NCI-H187 (cell line): ENCODE data around the gene CLSTN2.

Experiments
- DNase-seq, 2 experiments: peaks; one replicate each; lab custom pipeline; 2025; lab: John Stamatoyannopoulos, UW

Gene CLSTN2

DNA sequence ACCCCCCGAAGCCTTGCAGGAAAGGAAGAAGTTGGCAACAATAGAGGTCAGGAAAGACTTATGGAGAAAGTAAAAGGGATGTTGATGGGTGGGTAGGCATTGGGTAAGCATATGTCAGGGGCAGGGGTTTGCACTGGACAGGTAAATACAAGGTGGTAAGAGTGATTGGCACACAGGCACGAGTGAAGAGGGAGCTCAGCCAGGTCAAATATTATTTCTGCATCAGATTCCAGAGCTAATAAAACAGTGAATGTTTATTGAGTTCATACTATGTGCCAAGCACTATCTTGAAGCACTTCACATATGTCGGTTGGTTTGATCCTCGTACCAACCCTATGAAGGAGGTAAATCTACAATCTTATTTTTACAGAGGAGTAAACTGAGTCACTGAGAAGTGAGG lies 6.6 kb downstream of the CLSTN2 start:
- DNase-seq = no peak

DNA sequence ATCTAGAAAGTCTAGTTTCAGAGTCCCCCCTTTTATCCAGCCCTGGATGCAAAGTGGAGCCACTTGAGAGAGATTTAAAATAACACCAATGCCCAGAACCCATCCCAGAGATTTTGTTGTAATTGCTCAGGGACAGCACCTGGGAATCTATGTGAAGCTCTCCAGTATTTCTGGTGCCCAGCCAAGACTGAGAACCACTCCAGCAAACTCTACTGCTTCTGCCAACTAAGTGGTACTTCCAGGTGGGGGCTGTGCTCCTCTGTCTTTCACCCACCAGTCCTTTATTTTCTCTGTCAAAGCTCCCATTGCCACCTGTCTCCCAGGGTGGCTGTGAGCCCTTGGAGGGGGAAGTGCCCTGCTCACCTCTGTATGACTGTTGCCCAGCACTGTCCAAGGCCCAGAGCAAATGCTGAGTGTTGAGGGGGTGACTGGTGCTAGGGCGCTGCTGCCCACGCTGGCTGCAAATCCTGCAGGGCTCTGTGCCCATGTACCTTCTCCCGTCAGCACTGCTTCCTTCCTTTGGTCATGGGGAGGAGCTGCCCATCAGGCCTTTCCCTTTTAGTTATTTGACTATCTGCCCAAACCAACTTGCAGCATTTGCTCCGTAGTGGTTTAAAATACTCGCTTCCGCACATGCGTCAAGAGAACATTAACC lies 9.4 kb downstream of the CLSTN2 start:
- DNase-seq = no peak

DNA sequence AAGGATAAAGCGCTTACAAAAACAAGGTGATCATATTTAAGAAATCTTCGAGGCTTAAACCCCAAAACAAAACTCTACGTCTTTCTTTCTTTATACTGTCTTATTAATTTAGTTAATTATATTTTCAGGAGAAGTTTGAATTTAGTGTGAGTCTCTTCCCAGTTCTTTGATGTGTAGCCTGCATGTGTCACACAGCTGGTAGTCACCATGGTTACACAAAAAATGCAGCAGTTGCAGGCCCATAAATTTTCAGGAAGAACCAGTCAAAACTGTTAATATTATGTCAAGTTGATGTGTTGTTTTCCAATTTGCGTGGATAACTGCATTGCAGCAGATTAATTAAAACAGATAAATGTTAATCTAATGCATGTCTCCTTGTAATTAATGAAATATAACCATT lies 10.4 kb downstream of the CLSTN2 start:
- DNase-seq = no peak

DNA sequence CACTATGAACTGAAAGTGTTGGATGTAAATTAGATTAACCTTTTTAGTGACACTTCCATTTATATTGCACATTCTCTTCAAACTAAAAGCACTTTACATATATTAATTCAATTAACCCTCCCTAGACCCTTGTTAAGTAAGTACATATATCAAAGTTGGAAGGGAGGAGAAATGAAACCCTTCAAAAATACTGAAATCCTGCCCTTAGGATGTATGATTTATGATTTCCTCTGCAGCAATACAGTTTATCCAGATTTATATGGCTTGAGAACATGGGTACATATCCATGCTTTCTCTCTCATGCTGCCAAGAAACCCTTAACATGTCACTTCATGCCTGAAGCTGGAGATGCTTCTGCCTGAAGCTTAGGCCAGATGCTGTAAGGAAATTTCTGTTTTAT lies 11.0 kb downstream of the CLSTN2 start:
- no peak for DNase-seq

DNA sequence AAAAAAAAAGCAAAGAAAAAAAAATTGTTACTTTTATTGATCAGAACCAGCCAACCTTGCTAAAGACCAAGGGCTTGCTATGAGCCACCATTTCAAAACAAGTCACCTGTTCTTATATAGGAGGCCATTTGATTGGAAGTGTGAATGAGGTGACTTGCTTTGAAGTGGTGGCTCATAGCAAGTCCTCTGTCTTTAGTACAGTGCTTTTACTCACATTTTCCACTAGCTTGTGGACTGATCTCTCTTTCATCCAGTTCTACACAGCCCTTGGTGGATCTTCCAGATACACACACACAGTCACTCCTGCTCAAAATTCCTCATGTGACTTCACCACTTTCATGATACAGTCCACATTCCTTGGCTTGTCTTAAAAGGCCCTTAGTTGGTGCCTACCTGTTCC lies 13.5 kb downstream of the CLSTN2 start:
- DNase-seq = no peak

DNA sequence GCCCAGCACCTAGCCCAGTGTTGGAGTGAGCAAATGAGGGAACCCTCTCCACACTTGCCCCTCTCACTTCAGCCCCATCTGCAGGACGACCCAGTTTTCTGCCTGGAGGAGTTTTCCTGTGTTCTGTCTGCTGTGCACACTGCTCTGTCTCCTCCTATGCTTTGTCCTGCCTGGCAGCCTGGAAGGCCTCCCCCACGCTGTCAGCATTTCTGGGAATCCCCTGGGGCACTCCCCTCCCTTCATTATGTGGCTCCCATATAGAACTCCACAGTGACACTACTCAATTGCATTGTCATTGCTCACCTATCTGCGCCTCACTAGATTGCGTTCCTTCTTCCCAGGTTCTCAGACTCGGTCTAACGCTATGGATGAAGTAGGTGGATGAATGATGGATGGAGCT lies 13.9 kb downstream of the CLSTN2 start:
- DNase-seq = no peak

DNA sequence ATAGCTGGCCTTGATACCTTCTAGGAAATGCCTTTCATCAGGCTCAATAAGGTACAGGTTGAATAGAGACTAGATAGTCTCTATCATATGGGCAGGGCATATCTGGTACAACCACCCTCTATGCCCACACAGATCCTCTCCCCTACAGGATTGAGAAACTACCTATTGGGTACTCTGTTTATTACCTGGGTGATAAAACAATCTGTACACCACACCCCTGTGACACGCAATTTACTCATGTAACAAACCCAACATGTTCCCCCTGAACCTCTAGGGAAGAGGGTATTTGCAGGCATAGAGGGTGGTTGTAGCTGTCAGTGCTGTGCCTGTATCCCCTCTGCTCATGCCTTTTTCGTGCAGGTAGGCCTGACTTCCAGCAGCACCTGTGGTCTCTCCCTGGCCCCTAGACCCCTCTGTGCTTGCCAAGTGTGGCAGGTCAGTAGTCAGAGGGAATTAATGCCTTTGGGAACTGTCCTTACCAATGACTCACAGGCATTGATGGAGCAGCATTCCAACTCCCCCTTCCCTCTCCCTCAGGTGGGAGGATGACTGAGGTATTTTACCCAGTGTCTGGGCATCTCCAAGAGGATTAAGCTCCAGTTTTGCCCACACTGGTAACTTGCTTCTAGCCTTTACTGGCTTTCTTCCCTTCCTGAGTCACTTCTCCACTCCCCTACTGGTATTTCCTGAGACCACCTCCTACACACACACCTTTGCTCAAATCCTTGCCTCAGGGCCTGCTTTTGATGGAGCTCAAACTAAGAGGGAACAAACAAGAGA lies 18.3 kb downstream of the CLSTN2 start:
- DNase-seq = no peak

DNA sequence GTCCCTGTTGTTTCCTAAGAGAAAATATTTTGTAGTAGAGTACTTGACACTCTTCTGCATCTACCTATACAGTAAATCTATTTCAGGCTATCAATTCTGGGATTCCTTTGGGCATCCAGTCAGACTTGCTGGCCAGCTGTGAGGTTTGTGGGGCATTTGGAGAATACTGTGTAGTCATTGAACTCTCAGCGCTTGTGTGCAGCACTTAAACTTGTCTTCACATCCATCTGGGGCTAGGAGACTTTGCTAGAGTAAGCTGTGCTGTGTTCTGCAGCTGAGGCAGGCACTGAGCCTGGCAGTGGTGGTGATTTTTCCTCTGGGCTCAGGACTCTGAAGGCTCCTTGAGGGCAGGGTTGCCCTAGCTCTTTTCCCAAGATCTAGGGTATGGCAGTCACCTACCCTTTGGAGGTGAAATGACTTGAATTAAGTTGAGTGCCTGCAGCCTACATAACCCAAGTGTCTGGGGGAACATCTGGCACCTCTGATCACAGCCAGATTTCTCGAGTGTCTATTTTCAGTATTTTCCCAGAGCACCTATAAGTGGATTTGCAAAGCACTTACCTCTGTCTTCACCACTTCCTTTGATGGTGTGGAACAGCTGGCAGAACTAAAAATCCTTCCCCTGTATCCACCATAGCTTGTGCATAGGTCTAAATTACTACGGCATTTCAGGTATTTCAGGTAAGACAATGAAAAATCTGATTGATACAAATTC lies 19.3 kb downstream of the CLSTN2 start:
- no peak for DNase-seq

DNA sequence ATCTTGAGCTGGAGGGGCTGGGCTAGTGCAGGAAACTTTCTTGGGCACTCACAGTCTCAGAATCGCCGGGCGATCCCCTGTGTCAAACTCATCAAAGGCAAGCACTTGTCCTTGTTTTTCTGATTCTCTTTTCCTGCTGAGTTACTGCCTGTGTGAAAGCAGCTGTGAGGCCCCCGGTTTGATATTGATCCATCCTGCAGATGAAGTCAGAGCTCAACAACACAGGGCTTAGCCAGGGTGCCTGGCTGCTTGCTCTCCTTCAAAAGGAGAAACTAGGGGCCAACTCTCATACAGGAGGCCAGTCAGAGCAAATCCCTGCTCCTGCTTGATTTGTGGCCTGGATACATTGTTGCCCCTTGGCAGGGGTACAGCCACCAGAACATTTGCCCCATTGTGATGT lies 22.9 kb downstream of the CLSTN2 start:
- DNase-seq = no peak

DNA sequence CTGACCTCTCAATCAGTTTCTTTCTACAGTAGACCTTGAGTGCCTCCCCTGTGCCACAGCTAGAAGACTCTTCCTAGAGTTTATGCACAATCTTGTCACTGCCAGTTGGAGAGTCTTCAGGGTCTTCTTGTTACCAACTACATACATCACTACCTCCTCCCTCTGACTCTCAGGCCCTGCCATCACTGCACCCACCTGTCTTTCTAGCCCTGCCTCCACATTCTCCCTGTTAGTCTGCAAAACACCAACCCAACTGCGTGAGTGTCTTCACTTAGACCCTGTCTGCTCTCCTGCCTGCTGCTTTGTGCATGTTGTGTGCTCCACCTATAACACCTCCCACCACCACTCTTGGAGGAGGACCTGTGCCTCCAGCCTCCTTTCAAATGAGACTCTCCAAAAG lies 34.4 kb downstream of the CLSTN2 start:
- no peak for DNase-seq

DNA sequence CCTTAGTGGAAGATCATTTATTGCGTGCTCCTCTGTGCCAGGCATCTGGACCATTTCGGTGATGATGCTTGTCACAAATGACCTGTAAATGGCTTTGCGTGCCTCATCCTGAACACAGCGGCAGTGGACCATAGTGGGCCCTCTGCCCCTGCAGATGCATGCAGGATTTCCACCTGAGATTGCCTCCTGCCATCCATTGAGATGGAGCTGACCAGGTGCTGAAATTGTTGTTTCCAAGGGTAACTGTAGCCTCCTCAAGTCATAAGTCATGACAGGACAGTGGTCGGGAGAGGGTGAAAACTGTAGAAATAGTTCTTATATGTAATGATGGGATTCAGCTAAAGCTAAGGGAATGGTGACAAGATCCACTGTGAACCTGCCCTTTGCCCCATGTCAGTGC lies 35.5 kb downstream of the CLSTN2 start:
- no peak for DNase-seq

DNA sequence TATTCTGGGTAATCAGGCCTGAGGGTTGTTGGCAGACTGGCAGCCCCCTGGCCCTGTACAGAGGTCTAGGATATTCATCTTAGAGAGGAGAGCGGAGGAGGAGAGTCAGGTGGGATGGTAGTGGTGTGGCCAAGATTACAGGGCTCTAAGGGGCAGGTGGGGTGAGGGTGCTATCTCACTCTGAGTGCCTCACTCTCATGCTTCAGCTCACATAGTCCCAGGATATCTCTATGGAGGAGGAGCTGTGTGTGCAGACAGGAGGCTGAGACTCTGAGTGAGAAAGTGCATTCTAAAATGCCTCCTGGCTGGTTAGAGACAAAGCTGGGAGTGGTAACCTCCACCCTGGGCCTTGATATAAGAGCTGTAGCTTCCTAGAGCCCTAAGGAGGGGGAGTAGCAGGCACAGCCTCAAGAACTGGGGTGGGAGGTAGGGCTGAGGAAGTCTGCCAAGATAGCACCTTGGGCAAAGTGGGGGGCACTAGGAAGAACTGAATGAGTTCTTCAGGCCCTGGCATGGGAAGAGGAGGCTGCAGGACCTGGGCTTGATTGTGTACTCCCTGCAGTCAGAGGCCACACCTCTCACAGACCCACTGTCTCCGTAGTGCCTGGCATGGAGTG lies 39.9 kb downstream of the CLSTN2 start:
- no peak for DNase-seq

DNA sequence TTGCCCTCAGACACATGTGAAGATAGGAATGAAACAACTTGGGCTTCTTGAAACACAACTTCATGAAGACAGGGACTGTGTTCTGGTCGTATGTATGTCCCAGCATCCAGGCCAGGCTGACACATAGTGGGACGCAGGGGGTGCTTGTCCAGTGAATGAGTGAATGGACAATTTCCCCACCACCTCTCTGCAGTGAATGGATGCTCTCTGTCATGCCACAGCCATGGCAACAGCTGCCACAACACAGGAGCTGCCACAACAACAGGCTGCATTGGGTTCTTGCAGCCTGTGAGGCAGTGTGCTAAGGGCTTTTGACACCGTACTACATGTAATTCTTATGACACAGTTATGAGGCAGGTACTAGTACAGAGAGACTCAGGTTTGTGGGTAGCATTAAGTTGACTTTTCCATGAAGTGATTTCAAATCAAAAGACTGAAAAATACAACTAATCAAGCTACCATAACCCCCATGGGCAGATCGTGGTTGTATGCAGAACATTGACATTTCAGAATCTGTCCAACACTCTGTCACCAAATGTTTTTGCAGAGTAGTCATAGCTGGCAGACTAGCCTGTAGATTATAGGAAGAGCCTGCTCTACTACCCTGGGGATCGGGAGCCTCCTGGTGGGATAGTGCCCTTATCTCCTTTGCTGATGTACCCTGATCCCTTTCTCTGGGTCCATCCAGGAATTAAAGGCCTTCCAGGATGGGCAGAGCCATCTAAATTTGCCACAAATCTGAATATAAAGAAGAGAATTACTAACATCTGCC lies 40.8 kb downstream of the CLSTN2 start:
- DNase-seq = no peak

DNA sequence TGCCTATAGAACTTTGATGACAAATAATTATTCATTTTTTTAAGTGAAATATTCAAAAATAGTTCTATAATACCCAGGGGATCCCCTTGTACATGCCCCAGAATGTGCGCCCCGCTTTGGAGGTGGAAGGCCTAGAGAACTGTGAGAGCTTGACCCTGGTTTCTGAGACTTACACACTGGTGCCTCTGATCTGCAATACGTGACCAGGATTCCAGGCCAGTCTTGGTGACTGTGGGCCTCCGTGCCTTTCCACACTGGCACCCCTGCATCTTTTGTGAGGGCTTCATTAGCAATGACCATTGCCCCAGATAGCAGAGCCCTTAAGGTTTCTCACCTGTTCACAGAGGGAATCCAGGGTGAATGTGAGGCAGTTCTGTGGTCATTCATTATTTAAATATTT lies 44.0 kb downstream of the CLSTN2 start:
- DNase-seq = no peak

DNA sequence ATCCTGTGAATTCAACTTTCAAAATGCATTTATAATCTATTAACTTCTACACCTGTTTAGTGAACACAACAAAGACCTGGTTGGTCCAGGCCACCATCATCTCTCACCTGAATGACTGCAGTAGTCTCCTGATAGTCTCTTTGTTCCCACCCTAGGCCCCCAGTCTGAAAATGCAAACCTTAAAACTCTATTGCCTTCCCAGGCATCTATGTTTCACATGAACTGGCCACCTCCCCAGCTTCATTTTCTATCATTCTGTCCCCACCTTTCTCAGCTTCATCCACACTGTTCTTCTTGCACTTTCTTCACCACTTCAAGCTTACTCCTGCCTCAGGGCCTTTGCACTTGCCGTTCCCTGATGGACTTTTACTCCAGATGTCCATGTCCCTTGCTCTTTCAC lies 45.0 kb downstream of the CLSTN2 start:
- DNase-seq = no peak

DNA sequence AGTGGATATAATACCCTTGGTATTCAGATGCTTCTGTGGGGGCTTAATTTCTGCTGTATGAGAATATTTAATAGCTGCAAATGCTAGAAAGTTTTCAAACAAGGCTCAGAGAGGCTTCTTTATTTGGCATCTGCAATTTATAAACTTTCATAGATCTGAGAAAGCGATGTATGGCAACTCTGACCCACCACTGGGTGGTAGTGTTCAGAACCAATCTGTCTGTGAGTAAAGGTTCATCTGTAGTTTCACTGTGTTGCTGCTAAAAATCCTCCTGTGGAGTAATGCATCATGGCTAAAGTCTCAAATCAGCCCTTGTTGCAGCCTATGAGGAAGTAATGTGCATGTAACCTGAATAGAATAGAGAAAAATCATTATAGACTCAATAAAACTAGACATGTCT lies 47.4 kb downstream of the CLSTN2 start:
- DNase-seq = no peak

DNA sequence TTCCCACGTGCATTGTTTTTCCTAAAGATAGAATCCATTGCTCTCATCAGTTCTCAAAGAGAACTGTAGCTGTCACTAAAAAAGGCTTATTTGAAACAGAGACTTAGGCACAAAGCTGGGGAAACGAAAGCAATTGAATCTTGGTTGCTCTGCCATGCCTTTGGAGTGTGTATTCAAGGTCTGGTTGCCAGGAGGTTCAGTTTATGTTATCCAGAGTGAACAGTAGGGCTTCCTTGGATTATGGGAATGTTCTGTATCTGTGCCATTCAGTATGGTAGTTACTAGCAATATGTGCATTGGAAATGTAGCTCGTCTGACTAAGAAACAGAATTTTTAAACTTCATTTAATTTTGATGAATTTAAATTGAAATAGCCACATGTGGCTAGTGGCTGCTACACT lies 50.6 kb downstream of the CLSTN2 start:
- DNase-seq = no peak

DNA sequence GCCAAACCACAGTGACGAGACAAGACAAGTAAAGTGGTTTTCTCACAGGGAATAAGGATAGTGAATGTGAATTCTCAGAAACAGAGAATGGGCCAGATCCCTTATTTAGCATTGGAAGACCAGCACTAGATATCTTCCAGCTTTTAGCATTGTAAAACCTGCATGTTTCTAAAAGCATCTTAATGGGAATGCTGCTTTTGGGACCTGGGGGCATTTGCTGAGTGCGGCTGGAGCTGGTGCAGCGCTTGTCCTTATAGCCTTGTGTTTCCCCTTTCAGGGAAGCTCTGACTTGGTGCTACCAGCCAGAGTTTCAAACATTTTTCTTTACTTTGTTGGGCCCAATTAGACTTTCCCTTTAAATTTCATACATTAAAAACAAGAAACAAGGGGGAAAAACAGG lies 52.9 kb downstream of the CLSTN2 start:
- DNase-seq = no peak

DNA sequence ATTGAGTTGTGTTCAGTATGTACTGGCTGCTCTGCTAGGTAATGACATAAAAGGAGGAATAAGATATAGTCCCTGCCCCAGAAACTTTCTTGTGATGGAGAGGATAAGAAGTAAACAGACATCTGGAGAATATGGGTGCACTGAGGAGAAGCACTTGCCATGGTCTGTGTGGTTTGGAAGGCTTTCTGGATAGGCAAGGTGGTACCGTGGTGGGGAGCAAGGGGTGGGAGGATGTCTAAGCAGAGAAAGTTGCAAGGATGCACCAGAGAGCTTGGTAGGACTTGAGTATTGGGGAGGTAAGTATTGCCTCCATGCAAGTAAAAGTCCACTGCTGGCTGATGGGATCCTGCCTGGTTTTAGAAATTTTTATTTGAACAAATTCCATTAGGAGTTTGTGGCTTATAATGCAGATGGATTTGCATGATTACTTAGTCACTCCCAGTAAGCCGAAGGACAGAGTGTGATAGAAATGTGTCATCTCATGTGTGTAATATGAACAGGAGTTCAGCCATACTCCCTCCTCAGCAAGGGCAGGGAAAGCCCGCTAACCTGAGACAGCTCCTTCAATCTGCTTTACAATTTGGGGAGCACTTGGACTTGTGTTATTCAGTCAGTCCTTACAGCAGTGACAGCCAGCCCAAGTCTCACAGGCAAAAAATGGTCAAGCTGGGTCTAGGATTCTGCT lies 53.6 kb downstream of the CLSTN2 start:
- DNase-seq = no peak

DNA sequence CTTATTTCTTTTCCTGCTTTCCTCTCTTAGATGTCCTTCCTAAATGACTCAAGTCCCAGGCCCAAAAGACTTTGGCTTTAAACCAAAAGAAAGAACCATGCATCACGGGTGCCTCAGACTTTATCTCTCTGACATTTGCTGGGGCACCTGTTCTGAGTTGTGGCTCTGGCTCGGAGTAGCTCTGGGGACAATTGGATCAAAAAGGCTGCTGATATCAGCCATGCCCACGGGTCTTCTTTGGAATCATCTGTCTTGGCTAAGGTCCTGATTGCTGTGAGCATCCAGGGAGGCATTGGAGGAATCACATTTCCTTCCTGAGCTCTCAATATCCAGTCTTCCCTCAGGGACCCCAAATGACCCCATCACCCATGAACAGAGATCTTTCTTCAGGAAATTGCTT lies 59.9 kb downstream of the CLSTN2 start:
- no peak for DNase-seq

DNA sequence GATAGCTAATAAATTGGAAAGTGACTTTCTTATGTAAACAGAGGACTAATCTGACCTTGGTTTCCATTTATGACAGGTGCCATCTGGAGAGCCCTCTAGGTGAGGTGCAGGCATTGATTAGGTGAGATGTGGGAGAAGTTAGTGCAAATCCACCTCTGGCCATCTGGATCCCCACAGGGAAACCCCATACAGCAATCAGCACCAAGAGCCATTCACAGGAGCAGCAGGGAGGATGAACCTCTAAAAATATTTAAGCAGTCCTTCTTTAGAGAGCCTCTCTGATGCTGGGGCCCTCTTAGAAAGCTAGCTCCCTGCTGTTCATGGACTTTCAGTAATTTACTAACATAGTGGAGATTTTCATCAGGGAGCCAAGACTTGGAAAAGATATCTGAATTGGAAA lies 69.3 kb downstream of the CLSTN2 start:
- no peak for DNase-seq

DNA sequence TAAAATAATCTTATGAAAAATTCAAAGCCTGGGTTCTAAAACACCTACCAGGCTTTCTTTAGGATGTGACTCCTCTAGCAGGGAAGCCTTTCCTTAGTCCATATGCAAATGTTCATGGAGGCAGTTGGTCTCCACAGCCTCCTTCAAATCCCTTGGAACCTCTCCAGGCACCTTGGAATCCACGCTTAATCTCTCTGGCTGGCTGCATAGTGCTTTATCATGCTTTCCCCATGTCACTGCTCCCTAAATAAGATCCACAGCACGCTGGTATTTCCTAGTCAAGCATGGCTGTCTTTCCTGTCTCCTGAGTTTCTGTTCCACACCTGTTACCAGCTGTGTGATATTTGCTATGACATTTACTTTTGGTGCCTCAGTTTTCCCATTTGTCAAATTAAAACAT lies 71.3 kb downstream of the CLSTN2 start:
- DNase-seq = no peak
